Activated T-cell treated with anti-CD3 and anti-CD28 coated beads, Interleukin-2, amount 50 U/mL, for 24 hours (primary cell): ENCODE data around the gene PEX14.

Experiments
- DNase-seq: peaks from one replicate; pipeline ENCODE4 v3.0.0-alpha.2; 2020
- H3K27ac Mint-ChIP-seq: 2 replicates; pipeline ENCODE4 v1.8.0; 2020; ENCODE audit warnings: mild to moderate bottlenecking, mixed read lengths
- H3K27me3 Mint-ChIP-seq: 2 replicates; pipeline ENCODE4 v1.8.0; 2020; ENCODE audit warnings: mixed read lengths
- H3K36me3 Mint-ChIP-seq: 2 replicates; pipeline ENCODE4 v1.8.0; 2020; ENCODE audit warnings: low read depth, mixed read lengths
- H3K4me1 Mint-ChIP-seq: 2 replicates; pipeline ENCODE4 v1.8.0; 2020; ENCODE audit warnings: low read depth, mixed read lengths
- H3K4me3 Mint-ChIP-seq: 2 replicates; pipeline ENCODE4 v1.8.0; 2020; ENCODE audit warnings: mild to moderate bottlenecking, moderate library complexity, mixed read lengths
- H3K9me3 Mint-ChIP-seq: 2 replicates; pipeline ENCODE4 v1.8.0; 2020; ENCODE audit warnings: mixed read lengths

PEX14 gene

DNA sequence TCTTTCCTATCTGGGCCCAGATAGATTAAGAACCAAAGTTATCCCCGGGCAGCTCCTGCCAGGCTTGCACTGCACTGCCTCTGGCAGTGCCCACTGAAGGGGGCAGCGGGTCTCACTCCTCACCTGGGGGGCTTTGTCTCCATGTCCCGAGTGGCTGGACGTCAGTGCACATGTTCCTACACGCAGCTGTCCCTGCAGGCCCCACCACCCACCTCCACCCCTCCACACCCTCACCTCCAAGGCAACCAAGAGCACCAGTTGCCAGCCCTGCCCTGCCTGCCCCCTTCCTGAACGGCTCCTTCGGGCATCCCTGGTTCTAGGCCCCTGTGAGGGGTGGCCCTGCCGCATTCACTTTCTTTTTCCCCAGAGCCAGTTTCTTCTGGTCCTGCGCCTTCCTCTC is 147.2 kb downstream of the PEX14 start:
- Mint-ChIP-seq H3K27me3 (no peaks in the 10 kb centered on the region), H3K36me3 (peaks cover 57% of the 10 kb centered on the region), H3K4me3 (no peak overlapping the region), H3K4me1 (no peaks in the 10 kb centered on the region), H3K27ac (no peak overlapping the region), H3K9me3 (no peaks in the 10 kb centered on the region)
- no peak for DNase-seq

DNA sequence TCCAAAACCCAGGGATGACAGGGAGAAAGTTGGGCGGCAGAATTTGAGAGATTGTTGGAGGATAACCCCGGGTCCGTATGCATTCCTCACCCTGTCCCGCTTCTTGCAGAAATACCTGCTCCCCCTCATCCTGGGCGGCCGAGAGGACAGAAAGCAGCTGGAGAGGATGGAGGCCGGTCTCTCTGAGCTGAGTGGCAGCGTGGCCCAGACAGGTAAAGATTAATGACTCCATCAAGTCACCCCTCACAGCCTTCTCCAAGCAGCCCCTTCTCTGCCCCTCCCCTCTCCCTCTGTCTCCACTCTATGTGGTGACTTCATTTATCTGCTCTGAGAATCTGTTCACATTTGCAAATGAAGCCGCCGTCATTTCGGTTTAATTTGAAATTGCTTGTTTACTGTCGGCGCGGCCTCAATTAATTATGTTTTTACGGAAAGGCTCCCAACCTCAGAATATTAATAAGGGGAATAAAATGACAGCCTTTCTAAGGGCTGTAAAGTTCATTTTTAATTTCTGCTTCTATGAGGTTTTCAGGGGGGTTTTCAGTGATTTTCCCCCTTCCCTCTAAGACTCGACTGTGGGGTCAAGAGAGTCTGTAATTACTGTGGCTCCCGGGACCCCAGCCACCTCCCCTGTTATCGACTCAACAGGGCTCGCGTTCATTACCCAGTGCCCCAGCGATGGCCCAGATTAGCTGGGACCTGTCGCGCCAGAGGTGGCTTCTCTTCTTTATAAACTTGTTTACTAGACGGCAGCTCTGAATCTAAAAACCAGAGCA is 148.3 kb downstream of the PEX14 start:
- Mint-ChIP-seq H3K27ac (no peak overlapping the region), H3K4me3 (no peak overlapping the region), H3K4me1 (no peaks in the 10 kb centered on the region), H3K36me3 (peaks cover 54% of the 10 kb centered on the region), H3K27me3 (no peaks in the 10 kb centered on the region), H3K9me3 (no peaks in the 10 kb centered on the region)
- DNase-seq = no peak

DNA sequence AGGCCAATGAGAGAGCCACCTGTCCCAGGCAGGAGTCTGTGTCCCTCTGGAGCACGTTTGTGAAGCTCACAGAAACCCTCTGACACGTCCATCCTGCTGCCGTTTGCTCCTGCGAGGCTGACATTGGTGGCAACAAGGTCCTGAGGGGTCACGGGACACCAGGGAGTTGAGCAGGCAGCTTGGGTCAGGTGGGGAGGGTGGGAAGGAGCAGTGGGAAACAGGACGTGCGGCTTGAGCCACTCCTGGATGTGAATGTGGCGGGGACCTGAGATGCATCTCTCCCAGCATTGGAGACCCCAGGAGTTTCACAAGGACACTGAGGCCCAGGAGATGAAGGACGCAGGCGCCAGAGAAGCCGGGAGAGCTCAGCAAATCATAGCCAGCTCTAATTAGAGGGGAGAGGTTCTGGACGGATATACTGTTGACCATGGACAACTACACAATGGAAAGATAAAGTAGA is 149.0 kb downstream of the PEX14 start:
- no peak overlapping the region for H3K4me3 Mint-ChIP-seq
- H3K27ac Mint-ChIP-seq = no peak overlapping the region
- no peaks in the 10 kb centered on the region for H3K9me3 Mint-ChIP-seq
- no peaks in the 10 kb centered on the region for H3K4me1 Mint-ChIP-seq
- DNase-seq = no peak
- peaks cover 54% of the 10 kb centered on the region for H3K36me3 Mint-ChIP-seq
- no peaks in the 10 kb centered on the region for H3K27me3 Mint-ChIP-seq

- H3K27ac Mint-ChIP-seq = no peak overlapping the region
- H3K36me3 Mint-ChIP-seq = peaks cover 57% of the 10 kb centered on the region
Measured at GRCh38 chr1:10624256-10625050, 149.7 kb downstream of the PEX14 start.

GRCh38 chr1:10625076-10625475 is 150.3 kb downstream of the PEX14 start:
- peaks cover 60% of the 10 kb centered on the region for H3K36me3 Mint-ChIP-seq
- H3K27me3 Mint-ChIP-seq = no peaks in the 10 kb centered on the region
- H3K4me3 Mint-ChIP-seq = no peak overlapping the region
- no peak for DNase-seq
- no peak overlapping the region for H3K27ac Mint-ChIP-seq
- no peaks in the 10 kb centered on the region for H3K9me3 Mint-ChIP-seq
- no peaks in the 10 kb centered on the region for H3K4me1 Mint-ChIP-seq

More at GRCh38 chr1:10624256-10625050, 149.7 kb downstream of the PEX14 start:
- H3K9me3 Mint-ChIP-seq = no peaks in the 10 kb centered on the region
- DNase-seq = no peak
- no peaks in the 10 kb centered on the region for H3K4me1 Mint-ChIP-seq
- H3K4me3 Mint-ChIP-seq = no peak overlapping the region
- H3K27me3 Mint-ChIP-seq = no peaks in the 10 kb centered on the region

GRCh38 chr1:10625554-10625953 is 150.8 kb downstream of the PEX14 start:
- Mint-ChIP-seq H3K27ac (no peak overlapping the region), H3K36me3 (peaks cover 64% of the 10 kb centered on the region), H3K27me3 (no peaks in the 10 kb centered on the region), H3K4me1 (no peaks in the 10 kb centered on the region), H3K9me3 (no peaks in the 10 kb centered on the region), H3K4me3 (no peak overlapping the region)
- no peak for DNase-seq

GRCh38 chr1:10626131-10626731 is 151.5 kb downstream of the PEX14 start:
- H3K36me3 Mint-ChIP-seq = peaks cover 66% of the 10 kb centered on the region
- H3K4me1 Mint-ChIP-seq = no peaks in the 10 kb centered on the region
- H3K4me3 Mint-ChIP-seq = no peak overlapping the region
- H3K27ac Mint-ChIP-seq = no peak overlapping the region
- no peak for DNase-seq
- no peaks in the 10 kb centered on the region for H3K9me3 Mint-ChIP-seq
- no peaks in the 10 kb centered on the region for H3K27me3 Mint-ChIP-seq

DNA sequence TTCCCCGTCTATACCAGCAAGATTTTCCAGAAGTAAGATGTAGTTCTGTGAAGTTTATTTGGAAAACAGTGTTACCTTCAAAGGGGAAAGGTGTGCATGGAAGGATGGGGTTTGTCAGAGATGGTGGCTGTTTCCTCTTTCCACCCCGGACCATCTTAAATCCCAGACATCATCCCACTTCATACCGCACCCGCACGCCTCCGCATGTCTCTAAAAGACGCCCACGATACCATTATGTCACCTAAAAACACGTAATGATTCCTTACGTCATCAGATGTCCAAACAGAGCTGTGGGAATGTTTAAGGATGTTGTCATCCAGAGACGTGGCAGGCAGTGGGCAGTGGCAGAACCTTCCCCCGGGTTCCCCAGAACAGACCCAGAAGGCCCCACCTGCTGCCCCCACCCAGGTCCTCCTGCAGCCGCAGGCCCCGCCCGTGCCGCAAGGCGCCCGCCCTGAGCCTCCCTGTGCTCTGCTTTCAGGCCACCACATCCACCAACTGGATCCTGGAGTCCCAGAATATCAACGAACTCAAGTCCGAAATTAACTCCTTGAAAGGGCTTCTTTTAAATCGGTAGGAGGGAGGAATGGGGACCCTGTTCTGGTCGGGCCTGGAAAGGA is 152.2 kb downstream of the PEX14 start:
- Mint-ChIP-seq H3K27me3 (no peaks in the 10 kb centered on the region), H3K36me3 (peaks cover 61% of the 10 kb centered on the region), H3K4me1 (no peaks in the 10 kb centered on the region), H3K9me3 (no peaks in the 10 kb centered on the region), H3K27ac (no peak overlapping the region), H3K4me3 (no peak overlapping the region)
- DNase-seq = no peak

GRCh38 chr1:10628685-10629084 is 153.9 kb downstream of the PEX14 start:
- DNase-seq = no peak
- Mint-ChIP-seq H3K27me3 (no peaks in the 10 kb centered on the region), H3K4me3 (no peak overlapping the region), H3K27ac (no peak overlapping the region), H3K4me1 (no peaks in the 10 kb centered on the region), H3K36me3 (peaks cover 44% of the 10 kb centered on the region), H3K9me3 (no peaks in the 10 kb centered on the region)

GRCh38 chr1:10629091-10629815 is 154.5 kb downstream of the PEX14 start:
- DNase-seq = no peak
- H3K36me3 Mint-ChIP-seq = peaks cover 39% of the 10 kb centered on the region

DNA sequence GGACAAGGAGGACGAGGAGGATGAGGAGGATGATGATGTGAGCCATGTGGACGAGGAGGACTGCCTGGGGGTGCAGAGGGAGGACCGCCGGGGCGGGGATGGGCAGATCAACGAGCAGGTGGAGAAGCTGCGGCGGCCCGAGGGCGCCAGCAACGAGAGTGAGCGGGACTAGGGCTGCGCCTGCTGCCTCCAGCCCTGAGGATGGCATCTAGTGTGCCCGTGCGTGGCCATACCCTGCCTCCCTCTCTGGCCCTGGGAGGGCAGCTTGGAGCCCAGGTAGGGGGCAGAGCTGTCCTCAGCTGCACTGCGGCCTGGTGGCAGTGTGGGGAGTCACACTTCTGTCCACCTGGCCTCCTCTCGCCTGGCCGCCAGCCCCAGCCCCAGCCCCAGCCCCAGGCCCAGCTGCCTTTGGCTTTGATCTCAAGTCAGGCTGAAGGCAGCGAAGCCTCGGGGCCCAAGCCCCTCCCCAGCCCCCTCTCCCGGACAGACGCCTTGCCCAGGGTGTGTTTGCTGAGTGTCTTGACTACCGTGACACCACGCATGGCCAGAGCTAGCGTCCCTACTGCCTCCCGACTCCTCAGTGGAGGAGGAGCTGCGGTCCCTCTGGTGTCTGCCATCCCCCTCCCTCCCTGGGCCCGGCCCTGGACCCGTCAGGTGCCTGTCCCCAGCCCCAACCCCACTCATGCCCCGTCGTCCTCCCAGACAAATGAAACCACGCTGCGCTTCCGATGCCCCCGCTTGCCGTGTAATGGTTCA is 155.2 kb downstream of the PEX14 start:
- Mint-ChIP-seq H3K27me3 (no peaks in the 10 kb centered on the region), H3K4me3 (no peak overlapping the region), H3K36me3 (peaks cover 31% of the 10 kb centered on the region), H3K9me3 (no peaks in the 10 kb centered on the region), H3K4me1 (no peaks in the 10 kb centered on the region), H3K27ac (no peak overlapping the region)
- no peak for DNase-seq

More at GRCh38 chr1:10629091-10629815, 154.5 kb downstream of the PEX14 start:
- H3K27ac Mint-ChIP-seq = no peak overlapping the region
- H3K4me1 Mint-ChIP-seq = no peaks in the 10 kb centered on the region
- H3K9me3 Mint-ChIP-seq = no peaks in the 10 kb centered on the region
- no peak overlapping the region for H3K4me3 Mint-ChIP-seq
- no peaks in the 10 kb centered on the region for H3K27me3 Mint-ChIP-seq

- no peak overlapping the region for H3K27ac Mint-ChIP-seq
- no peaks in the 10 kb centered on the region for H3K9me3 Mint-ChIP-seq
- DNase-seq = no peak
- no peak overlapping the region for H3K4me3 Mint-ChIP-seq
- no peaks in the 10 kb centered on the region for H3K27me3 Mint-ChIP-seq
- H3K36me3 Mint-ChIP-seq = peaks cover 27% of the 10 kb centered on the region
- H3K4me1 Mint-ChIP-seq = no peaks in the 10 kb centered on the region
Measured at GRCh38 chr1:10630661-10631120, 155.9 kb downstream of the PEX14 start.

GRCh38 chr1:10631121-10631810 is 156.5 kb downstream of the PEX14 start:
- Mint-ChIP-seq H3K27me3 (no peaks in the 10 kb centered on the region), H3K9me3 (no peaks in the 10 kb centered on the region), H3K36me3 (peaks cover 26% of the 10 kb centered on the region), H3K27ac (no peak overlapping the region), H3K4me3 (no peak overlapping the region), H3K4me1 (no peaks in the 10 kb centered on the region)
- no peak for DNase-seq
